Fibroblast of gingiva (primary cell): ENCODE data around the gene TAS1R2.
"Not testable (repeated sequence)": the region's sequence is repeated elsewhere in the genome, so short reads cannot be mapped to it uniquely, and the experiment has no call there.

ENCODE experiments used
- DNase-seq: peaks from one replicate; pipeline ENCODE4 v3.0.0-alpha.2; 2011; ENCODE audit warnings: low read depth

TAS1R2 gene

DNA sequence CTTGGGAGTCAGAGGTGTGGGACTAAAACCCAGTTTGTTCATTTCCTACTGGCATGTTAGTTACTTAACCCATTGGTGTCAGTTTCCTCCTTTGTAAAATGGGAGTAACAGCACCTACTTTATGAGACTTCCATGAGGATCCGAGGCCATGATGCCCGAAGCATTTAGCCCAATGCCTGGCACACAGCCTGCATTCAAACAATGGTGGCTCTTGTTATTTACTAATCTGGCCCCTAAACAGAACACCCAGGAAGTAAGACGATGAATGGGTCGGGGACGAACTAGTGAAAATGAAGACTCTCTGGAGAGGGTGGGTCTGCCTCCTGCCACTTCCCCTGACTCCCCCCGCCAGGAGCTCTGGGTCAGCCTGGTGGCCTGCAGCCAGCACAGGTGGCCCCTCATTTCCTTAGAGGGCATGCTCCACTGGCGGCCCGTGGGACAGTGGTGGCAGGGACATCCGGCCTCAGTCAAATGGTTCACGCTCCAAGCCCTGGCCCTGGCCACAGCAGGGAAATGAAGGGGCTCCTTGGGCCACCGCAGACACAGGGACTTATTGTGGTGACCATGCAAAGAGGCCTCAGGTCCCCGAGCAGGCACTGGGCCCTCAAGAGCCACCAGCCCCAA, 9.5 kb upstream of the TAS1R2 start:
- DNase-seq = no peak

DNA sequence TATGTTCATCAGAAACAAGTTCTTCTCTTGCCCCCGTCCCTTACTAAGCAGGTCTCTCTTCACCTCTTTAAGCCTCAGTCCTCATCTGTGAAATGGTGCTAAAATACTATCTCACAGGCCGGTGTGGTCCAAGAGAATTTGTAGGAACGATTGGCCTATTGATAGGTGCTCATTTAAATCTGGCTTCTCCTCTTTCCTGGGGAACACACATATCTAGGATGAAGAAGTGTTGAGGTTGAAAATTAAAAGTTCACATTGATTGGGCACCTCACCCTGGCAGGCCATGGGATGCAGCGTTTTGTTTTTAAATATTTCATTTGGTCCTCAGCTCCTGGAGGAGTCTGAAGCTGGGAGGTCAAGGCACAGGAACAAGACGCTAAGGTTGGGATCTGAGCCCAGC, 8.9 kb upstream of the TAS1R2 start:
- no peak for DNase-seq

DNA sequence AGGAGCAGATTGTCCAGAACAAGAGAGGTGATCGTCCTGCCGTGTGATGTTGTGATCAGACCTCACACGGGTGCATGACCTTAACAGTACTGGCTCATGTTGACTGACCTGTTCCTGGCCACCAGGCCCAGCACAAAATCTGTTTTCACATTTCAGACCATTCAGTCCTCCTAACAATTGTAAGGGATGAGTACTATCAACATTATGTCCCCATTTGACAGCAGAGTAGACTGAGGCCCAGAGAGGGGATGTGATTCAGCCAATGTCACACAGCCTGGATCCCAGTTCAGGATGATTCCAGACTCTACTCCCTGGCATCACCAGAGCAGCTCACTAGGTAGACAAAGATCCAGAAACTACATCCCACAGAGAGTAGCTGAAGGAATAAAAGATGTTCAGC, 7.4 kb upstream of the TAS1R2 start:
- DNase-seq = no peak

DNA sequence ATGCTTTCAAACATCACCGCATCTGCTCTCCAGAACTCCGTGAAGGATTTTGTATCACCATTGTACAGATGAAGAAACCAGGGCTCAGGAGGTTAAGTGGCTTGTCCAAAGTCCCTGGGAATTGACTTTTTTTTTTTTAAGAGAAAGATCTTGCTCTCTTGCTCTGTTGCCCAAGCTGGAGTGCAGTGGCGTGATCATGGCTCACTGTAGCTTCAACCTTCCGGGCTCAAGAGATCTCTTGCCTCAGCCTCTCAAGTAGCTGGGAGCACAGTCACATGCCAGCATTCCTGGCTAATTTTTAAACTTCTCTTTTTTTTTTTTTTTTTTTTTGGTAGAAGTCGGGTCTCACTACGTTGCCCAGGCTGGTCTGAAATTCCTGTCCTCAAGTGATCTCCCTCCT, 6.9 kb upstream of the TAS1R2 start:
- no peak for DNase-seq

DNA sequence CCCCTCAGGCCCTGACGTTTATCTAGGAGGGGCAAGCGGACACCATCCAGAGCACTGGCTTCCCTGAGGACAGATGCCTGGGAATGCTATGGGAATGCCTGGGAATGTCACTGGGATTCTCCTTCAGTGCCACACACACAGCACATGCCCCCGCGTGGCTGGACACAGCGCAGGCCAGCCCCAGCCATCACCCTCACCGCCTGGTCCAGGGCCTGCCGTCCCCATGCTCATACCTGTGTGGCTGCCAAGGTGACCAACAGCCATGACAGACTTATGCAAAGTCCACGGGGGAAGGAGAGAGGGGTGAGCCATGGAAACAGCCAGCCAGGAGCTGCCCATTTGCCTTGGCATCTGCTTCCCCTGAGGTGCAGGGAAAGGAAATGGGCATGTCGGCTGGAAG, 5.7 kb upstream of the TAS1R2 start:
- DNase-seq = no peak

- DNase-seq = no peak
Measured at GRCh38 chr1:18861590-18861989, 2.1 kb upstream of the TAS1R2 start.

GRCh38 chr1:18861082-18861481, 1.6 kb upstream of the TAS1R2 start:
- no peak for DNase-seq

- DNase-seq = no peak
Measured at GRCh38 chr1:18858070-18858688, 1.3 kb downstream of the TAS1R2 start.

DNA sequence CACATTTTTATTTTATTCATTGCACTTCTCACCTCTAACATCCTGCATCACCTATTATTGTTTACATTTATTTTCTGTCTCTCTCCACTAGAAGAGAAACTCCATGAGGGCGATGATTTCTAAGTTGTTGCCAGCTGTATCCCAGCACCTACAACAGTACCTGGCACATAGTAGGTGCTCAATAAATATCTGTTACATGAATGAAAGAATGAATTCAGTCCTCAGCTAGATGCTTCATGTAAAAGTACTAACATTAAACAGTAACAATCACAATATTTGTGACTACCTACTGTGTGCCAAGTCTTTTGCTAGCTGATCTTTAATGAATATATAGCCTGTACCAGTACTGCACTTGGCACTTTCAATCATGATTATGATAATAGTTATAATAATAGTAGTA, 3.0 kb downstream of the TAS1R2 start:
- no peak for DNase-seq

GRCh38 chr1:18855573-18855972, 3.9 kb downstream of the TAS1R2 start:
- no peak for DNase-seq

DNA sequence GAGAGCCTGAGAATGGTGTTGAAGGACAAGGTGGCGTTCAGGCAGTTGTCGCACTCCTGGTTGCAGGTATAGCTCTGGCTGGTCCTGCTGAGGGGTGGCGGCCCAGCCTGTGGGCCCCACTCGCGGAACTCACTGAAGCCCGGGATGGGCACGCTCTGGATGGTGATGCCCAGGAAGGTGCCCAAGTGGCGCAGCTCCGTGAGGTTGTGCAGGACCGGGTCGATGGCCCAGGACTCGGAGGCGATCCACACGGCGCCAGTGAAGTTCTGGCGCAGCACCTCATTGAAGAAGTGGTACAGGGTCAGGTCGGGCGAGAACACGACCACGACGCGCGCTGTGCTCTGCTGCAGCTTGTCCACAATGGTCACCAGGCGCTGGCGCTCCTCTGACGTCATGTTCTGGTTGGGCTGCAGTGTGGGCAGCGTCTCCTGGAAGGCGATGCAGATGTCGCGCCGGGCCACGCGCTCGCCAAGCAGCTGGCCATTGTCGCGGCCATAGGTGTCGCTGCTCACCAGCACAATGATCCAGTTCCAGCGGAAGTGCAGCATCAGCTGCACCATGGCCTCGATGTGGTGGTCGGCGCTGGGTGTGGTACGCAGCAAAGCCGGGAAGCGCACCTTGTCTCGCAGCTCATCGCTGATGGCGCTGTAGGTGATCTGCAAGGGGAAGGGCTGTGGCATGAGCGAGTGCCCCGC, 5.0 kb downstream of the TAS1R2 start:
- DNase-seq = no peak

DNA sequence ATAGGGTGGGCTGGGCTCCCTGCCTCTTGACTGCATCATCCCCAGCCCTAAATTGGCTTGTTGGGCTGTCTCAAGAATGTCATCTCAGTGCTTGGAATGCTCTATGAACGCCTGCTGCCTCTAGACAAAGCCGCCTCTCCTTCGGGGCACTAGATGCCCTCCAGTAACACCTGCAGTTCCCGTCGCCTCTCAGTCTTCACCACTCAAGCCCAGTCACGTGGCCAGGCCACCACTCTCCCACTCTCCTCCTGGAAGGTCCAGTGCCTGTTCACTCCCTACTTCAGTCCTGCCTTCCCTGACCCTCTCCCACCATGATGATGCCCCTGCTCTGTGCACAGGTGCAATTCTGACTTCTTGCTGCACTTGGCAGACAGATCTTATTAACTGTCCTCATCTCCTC, 7.0 kb downstream of the TAS1R2 start:
- DNase-seq = no peak

DNA sequence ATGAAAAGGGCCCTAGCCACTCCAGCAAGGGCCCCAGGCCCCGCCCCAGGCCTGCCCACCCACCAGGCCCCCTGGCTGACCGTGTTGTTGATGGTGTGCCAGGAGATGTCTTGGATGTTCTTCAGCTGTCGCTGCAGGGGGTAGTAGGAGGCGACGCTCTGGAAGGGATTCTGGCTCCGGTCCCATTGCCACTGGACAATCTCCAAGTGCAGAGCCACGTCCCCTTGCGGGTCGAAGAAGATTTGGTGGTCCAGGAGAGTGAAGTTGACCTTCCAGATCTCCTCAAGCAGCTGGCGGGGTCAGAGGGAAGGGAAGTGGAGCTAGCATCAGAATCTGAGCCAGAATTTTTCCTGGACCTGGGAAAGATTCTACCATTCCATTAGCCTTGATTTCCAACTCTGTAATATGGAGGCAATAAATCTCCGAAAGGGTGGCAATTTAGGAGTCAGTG, 10.2 kb downstream of the TAS1R2 start:
- DNase-seq = no peak

- DNase-seq = not testable (repeated sequence)
Measured at GRCh38 chr1:18847723-18848122, 11.7 kb downstream of the TAS1R2 start.

DNA sequence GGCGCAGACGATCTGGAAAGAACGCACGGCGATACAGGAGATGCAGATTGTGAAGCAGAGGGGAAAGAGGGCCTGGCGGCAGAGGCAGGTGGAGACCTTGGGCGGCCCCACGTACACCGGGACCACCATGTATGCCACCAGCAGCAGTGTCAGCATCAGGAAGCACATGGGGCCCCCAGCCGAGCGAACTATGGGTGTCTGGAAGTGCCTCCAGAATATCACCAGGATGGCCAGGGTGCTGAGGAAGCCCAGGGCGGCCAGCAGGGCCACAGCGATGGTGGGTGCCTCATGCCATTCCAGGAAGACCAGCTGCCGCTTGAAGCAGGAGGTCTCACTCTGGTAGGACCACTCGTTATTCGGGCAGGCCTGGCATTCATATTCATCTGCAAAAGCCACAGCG, 19.3 kb downstream of the TAS1R2 start:
- DNase-seq = no peak

- DNase-seq = no peak
Measured at GRCh38 chr1:18836654-18837053, 22.8 kb downstream of the TAS1R2 start.

DNA sequence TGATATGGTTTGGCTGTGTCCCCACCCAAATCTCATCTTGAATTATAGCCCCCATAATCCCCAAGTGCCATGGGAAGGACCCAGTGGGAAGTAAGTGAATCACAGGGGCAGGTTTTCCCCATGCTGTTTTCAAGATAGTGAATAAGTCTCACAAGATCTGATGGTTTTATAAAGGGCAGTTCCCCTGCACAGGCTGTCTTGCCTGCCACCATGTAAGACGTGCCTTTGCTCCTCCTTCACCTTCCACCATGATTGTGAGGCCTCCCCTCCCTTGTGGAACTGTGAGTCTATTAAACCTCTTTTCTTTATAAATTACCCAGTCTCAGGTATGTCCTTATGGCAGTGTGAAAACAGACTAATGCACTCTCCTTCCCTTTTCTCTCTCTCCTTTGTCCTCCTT, 27.1 kb downstream of the TAS1R2 start:
- not testable (repeated sequence) for DNase-seq

- no peak for DNase-seq
Measured at GRCh38 chr1:18831656-18832055, 27.8 kb downstream of the TAS1R2 start.

- no peak for DNase-seq
Measured at GRCh38 chr1:18830596-18830995, 28.9 kb downstream of the TAS1R2 start.

GRCh38 chr1:18829671-18830070, 29.8 kb downstream of the TAS1R2 start:
- no peak for DNase-seq

DNA sequence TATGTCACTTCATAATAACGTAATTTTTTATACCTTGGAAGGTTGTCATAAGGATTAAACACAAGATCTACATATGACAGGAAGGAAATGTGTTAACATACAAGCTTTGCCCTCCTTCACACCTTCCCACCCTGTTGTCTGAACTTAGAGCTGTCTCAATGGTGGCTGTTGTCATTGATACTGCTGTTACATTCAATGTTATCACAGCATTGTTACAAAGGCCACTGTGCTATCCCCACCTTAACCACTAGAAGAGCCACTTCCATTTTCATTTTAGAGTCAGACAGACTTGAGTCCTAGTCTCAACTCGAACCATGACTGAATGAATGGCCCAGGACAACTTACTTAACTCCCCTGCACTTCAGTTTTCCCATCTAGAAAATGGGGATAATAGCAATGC, 31.2 kb downstream of the TAS1R2 start:
- DNase-seq = no peak

- no peak for DNase-seq
Measured at GRCh38 chr1:18823438-18823837, 36.0 kb downstream of the TAS1R2 start.

DNA sequence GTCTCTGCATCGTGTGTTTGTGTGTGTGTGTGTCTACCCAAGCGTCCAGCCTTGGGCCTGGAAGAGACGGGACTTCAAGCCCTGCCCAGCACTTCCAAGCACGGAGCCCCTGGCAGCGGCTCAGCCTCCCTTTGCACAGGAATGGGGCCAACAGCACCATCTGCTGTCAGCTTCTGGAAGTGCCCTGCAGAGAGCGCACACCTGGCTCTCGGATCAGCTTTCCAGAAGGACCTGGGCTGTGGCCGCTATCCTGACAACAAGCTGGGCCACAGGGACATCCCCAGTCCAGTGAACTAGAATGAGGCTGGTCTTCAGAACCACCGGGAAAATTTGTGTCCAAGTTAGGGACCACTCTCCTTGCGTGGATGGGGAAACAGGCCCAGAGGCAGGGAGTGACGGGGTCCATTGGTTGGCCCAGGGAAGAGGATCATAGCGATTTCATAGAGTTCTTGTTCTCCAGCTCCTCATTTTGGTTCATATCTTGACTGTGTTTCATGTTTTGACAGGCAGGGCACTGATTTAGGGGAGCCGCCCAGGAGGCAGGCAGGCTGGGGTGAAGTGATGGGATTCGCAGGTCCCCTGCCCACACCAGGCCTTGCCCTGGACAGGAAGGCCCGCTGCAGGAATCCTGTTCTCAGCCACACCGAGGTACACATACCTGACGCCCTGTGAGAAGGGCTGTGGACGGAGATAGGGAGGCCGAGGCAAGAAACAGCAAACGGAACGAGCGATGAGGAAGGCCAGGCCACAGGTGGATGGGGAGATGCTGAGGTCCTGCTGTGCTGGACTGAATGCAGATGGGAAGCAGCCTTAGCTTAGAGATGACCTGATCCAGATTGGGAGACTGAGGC, 38.4 kb downstream of the TAS1R2 start:
- peak; percentile 50 for DNase-seq
